Endodermal cell (in vitro differentiated cells): Measurements from ENCODE around the gene KIF21B. TPM values are rescaled to one million over a fixed set of nuclear protein-coding genes. Genes with fewer than 3 reads are reported as not detected.
A peak's percentile ranks its signal among the peaks of the same experiment; 100 is the strongest.

ENCODE experiments used
- DNase-seq: peaks from one replicate; pipeline ENCODE4 v3.0.0-alpha.2; 2017
- H3K27ac ChIP-seq: 2 replicates; pipeline ENCODE4 v1.5.1; 2013; ENCODE audit warnings: mild to moderate bottlenecking, low read depth, low read length, moderate library complexity
- H3K27me3 ChIP-seq: 2 replicates; pipeline ENCODE4 v1.6.1; 2013; ENCODE audit warnings: mild to moderate bottlenecking, low read length, moderate library complexity; ENCODE audit not compliant: insufficient read depth, control insufficient read depth, poor library complexity, severe bottlenecking
- H3K36me3 ChIP-seq: 2 replicates; pipeline ENCODE4 v1.7.0; 2013; ENCODE audit warnings: mild to moderate bottlenecking, low read length, moderate library complexity; ENCODE audit not compliant: control insufficient read depth, insufficient read depth
- H3K4me1 ChIP-seq: one replicate; pipeline ENCODE4 v1.7.0; 2013; ENCODE audit warnings: low read length; ENCODE audit not compliant: control insufficient read depth, insufficient read depth
- H3K4me3 ChIP-seq: 2 replicates; pipeline ENCODE4 v1.5.1; 2013; ENCODE audit warnings: mild to moderate bottlenecking, low read length, moderate library complexity
- H3K9ac ChIP-seq: 2 replicates; pipeline ENCODE4 v1.6.1; 2013; ENCODE audit warnings: mild to moderate bottlenecking, low read length, moderate library complexity; ENCODE audit not compliant: poor library complexity, severe bottlenecking; ENCODE audit errors: extremely low read depth
- H3K9me3 ChIP-seq: 2 replicates; pipeline ENCODE4 v1.6.1; 2013; ENCODE audit warnings: mild to moderate bottlenecking, low read length, moderate library complexity; ENCODE audit not compliant: control insufficient read depth
- H3K27ac Mint-ChIP-seq: 2 replicates; pipeline ENCODE4 v1.8.0; 2020; ENCODE audit warnings: mixed read lengths
- H3K27me3 Mint-ChIP-seq: 2 replicates; pipeline ENCODE4 v1.8.0; 2021; ENCODE audit warnings: mild to moderate bottlenecking, mixed read lengths; ENCODE audit not compliant: insufficient read depth
- H3K36me3 Mint-ChIP-seq: 2 replicates; pipeline ENCODE4 v1.8.0; 2020; ENCODE audit warnings: low read depth, mixed read lengths
- H3K4me1 Mint-ChIP-seq: 2 replicates; pipeline ENCODE4 v1.8.0; 2020; ENCODE audit warnings: mixed read lengths
- H3K4me3 Mint-ChIP-seq: 2 replicates; pipeline ENCODE4 v1.8.0; 2020; ENCODE audit warnings: mild to moderate bottlenecking, moderate library complexity, mixed read lengths
- H3K9me3 Mint-ChIP-seq: 2 replicates; pipeline ENCODE4 v1.8.0; 2020; ENCODE audit warnings: mild to moderate bottlenecking, mixed read lengths
- WGBS, 2 experiments: methylation state at CpG; one replicate each; pipeline versions ENCODE4 v1.1.5 to v1.1.7; 2013; ENCODE audit warnings: missing lambda C conversion rate in 2 of 2, mixed read lengths in 1 of 2; ENCODE audit not compliant: insufficient coverage in 1 of 2, insufficient read length in 1 of 2; 5-methylcytosine and 5-hydroxymethylcytosine counted together
- total RNA-seq, 2 donors: library from RNA; stranded (reverse); fragmentation: NEBNext Ultra II Directional in 1 of 2; extraction: Animal tissue kit (Norgen Biotek cat#: 25700) in 1 of 2; gene quantifications; 2 replicates in 1 of 2; 3 replicates in 1 of 2; pipeline ENCODE4 v1.2.1, GENCODE V29; 2021
- TF ChIP-seq, protein P1 (sequence below): fragments of 200-600 bp; sonication (generic); conservative IDR thresholded peaks from 2 replicates; pipeline ENCODE4 v1.5.0; 2021; ENCODE audit warnings: antibody characterized with exemption, mild to moderate bottlenecking

KIF21B gene
- total RNA-seq, 2 donors from 2014 or later, result 8.8 to 14.7 TPM

DNA sequence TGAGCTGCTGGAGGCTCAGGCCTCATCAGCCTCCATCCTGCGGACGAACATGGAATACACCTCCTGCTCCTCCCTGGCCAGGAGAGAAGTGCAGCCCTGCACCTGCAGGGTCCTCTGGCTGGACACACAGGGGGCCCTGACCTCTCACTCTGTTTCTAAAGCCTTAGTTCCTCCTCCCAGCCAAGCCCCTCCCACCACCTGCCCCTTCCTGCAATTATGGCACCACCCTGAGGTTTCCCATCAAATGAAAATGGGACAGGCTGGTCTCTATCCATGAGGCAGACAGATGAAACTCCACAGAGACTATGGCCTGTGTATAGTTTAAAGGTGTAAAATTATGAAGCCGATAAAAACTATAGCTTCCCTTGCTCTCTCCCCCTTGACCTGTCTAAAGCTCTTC lies 46.1 kb upstream of the KIF21B start:
- no peak overlapping the region for H3K4me3 Mint-ChIP-seq
- WGBS, 2 experiments, result 80 to 97% methylated on average over 2 to 3 of the region's 3 CpGs
- H3K27ac Mint-ChIP-seq, result no peak overlapping the region
- Histone ChIP-seq H3K4me3 (no peak overlapping the region), H3K9me3 (no peaks in the 10 kb centered on the region), H3K36me3 (no peaks in the 10 kb centered on the region), H3K4me1 (no peaks in the 10 kb centered on the region), H3K27me3 (no peaks in the 10 kb centered on the region), H3K27ac (no peak overlapping the region), H3K9ac (no peak overlapping the region)
- no peak for DNase-seq
- H3K36me3 Mint-ChIP-seq, result no peaks in the 10 kb centered on the region
- TF ChIP-seq, protein P1, sequence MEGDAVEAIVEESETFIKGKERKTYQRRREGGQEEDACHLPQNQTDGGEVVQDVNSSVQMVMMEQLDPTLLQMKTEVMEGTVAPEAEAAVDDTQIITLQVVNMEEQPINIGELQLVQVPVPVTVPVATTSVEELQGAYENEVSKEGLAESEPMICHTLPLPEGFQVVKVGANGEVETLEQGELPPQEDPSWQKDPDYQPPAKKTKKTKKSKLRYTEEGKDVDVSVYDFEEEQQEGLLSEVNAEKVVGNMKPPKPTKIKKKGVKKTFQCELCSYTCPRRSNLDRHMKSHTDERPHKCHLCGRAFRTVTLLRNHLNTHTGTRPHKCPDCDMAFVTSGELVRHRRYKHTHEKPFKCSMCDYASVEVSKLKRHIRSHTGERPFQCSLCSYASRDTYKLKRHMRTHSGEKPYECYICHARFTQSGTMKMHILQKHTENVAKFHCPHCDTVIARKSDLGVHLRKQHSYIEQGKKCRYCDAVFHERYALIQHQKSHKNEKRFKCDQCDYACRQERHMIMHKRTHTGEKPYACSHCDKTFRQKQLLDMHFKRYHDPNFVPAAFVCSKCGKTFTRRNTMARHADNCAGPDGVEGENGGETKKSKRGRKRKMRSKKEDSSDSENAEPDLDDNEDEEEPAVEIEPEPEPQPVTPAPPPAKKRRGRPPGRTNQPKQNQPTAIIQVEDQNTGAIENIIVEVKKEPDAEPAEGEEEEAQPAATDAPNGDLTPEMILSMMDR, result no peak
- peaks cover 1% of the 10 kb centered on the region for H3K27me3 Mint-ChIP-seq
- H3K4me1 Mint-ChIP-seq, result peaks cover 6% of the 10 kb centered on the region
- no peaks in the 10 kb centered on the region for H3K9me3 Mint-ChIP-seq

DNA sequence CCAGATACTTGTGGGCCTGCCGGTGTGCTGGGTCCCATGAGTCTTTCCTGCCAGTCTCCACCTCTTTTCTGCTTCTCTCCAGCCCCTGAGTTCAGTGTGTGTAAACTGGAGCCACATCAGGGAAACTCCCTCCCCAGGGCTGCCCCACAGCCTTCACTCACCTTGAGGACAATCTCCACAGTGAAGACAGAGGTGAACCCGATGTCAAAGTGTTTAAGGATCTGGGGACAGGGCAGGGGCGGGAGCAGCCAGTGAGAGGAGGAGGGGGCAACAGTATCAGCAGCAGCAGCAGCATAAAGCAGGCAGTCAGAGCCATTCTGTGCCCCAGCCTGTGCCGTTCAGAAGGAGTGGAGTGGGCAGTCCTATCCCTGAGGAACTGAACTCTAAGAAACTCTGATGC lies 45.5 kb upstream of the KIF21B start:
- H3K9ac ChIP-seq, result no peak overlapping the region
- H3K4me1 ChIP-seq, result no peaks in the 10 kb centered on the region
- no peaks in the 10 kb centered on the region for H3K9me3 ChIP-seq
- peaks cover 6% of the 10 kb centered on the region for H3K4me1 Mint-ChIP-seq
- peak overlapping the region; percentile 39 for H3K27ac Mint-ChIP-seq
- no peak overlapping the region for H3K27ac ChIP-seq
- no peaks in the 10 kb centered on the region for H3K36me3 ChIP-seq
- TF ChIP-seq, protein P1, result no peak
- H3K27me3 ChIP-seq, result no peaks in the 10 kb centered on the region
- no peaks in the 10 kb centered on the region for H3K9me3 Mint-ChIP-seq
- 76 to 78% methylated on average over 4 of the region's 4 CpGs for WGBS, 2 experiments
- peaks cover 1% of the 10 kb centered on the region for H3K27me3 Mint-ChIP-seq
- no peak overlapping the region for H3K4me3 Mint-ChIP-seq
- no peak for DNase-seq
- no peak overlapping the region for H3K4me3 ChIP-seq
- H3K36me3 Mint-ChIP-seq, result no peaks in the 10 kb centered on the region

DNA sequence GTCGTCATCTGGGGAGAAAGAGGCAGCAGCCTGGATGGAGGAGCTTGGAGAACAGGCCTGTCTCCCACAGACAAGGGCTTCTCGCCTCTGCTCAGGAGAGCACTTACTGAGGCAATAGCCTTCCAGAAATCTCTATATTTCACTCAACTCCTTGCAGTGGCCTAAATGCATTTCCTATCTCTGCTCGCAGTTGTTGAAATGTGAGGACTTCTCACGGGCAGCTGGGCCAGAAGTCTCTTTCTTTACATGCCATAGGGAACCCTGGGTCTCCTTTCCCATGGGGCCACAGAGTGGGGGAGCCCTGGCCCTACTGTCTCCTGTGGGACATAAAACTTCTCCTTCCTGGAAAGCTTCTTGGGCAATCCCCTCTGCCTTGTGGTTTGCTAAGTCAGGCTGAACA lies 43.5 kb upstream of the KIF21B start:
- H3K36me3 Mint-ChIP-seq, result no peaks in the 10 kb centered on the region
- H3K27ac Mint-ChIP-seq, result no peak overlapping the region
- Histone ChIP-seq H3K4me3 (no peak overlapping the region), H3K27ac (no peak overlapping the region), H3K36me3 (no peaks in the 10 kb centered on the region), H3K9ac (no peak overlapping the region), H3K9me3 (no peaks in the 10 kb centered on the region), H3K27me3 (no peaks in the 10 kb centered on the region), H3K4me1 (no peaks in the 10 kb centered on the region)
- H3K4me3 Mint-ChIP-seq, result no peak overlapping the region
- peaks cover 1% of the 10 kb centered on the region for H3K27me3 Mint-ChIP-seq
- WGBS, 2 experiments, result 90 to 92% methylated on average over 3 to 4 of the region's 4 CpGs
- H3K9me3 Mint-ChIP-seq, result no peaks in the 10 kb centered on the region
- TF ChIP-seq, protein P1, result no peak
- H3K4me1 Mint-ChIP-seq, result peaks cover 6% of the 10 kb centered on the region
- no peak for DNase-seq
